NCI-H2227 (cell line): ENCODE measurements around the gene KRTAP22-1.

ENCODE experiments used
- DNase-seq: peaks from one replicate; lab custom pipeline; 2025; ENCODE audit not compliant: unreplicated experiment; lab: John Stamatoyannopoulos, UW

Gene KRTAP22-1

DNA sequence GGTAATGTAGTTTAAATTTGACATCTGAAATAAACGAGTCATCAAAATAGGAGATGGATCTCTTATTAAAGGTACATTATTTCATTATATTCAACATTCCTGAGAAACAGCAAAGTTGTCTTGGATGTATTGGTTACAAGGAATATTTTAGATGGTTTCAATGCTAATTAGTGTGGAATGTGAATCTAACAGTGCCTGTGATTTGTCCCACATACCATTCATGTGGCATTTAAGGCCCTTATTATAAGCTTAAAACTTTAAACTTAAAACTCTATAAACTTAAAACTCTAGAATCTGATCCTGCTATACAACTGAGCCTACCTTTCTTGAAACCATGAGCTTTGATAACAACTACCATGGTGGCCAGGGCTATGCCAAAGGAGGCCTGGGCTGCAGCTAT is at the start of gene KRTAP22-1:
TSS of gene KRTAP22-1 (plus strand) at position 301 of the 400 bp plus-strand sequence.
- no peak for DNase-seq

DNA sequence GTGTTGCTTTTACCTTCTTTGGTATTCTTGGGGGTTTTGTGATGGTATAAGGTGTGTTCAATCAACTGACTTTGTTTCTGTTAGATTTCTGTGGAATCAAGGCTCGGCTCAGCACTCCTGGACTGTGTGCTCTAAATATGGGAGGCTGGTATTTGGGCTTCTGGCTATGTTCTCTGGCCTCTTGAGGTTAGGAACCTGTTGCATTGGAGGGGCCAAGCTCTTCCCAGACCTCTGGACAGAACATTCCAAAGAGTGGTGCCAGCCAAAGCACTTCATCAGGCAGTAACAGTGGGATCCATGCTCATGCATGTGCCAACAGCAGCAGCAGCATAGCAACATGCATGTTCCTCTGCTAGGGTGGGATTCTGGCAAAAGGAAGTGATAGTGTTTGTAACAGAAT is 48.1 kb upstream of the KRTAP22-1 start:
- no peak for DNase-seq

DNA sequence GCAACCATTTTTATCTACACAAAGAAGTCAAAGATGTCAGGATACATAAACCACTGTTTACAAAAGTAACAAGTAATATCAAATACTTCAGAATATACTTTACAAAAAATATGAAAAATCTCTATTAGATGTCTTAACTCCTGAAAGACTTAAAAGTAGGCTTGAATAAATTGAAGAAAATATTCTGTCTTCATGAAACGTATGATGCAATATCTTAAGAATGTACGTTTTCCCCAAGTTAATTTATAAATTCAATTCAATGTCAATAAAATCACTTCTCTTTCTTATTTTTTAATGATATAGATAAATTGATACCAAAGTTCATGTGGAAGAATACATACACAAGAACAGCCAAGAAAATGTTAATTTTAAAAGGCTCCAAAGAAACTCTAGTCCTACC is 45.8 kb upstream of the KRTAP22-1 start:
- DNase-seq: no peak

DNA sequence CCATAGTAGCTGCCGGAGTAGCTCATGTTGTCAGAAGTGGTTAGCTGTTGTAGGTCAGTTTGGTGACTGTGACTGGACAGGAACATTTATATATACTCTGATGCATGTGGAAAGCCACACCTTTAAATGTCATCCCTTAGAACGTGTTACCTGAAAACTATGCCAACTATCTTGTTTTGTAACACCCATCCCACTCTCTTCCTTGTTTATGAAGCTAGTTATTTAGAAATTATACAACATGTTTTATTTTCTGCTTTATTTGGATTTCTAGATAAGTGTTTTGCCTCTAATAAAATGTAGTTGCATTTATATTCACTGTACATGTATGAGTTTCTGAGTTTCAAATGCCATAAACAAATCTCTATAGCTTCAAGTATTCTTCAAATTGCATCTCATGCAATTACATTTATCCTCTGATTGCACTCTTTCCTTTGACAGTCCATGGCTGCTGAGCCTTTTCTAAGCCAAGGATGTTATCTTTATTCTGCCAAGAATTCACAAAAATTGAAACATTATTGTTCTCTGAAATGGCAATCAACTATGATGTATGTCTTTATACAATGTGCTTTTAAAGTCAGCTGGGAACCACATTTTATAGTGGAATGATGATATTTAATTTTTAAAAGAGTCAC is 39.5 kb upstream of the KRTAP22-1 start, which contains the start of gene KRTAP19-7:
TSS of gene KRTAP19-7 (minus strand) at position 51 of the 632 bp plus-strand sequence. CDS start at position 26, 25 bp downstream.
- no peak for DNase-seq

DNA sequence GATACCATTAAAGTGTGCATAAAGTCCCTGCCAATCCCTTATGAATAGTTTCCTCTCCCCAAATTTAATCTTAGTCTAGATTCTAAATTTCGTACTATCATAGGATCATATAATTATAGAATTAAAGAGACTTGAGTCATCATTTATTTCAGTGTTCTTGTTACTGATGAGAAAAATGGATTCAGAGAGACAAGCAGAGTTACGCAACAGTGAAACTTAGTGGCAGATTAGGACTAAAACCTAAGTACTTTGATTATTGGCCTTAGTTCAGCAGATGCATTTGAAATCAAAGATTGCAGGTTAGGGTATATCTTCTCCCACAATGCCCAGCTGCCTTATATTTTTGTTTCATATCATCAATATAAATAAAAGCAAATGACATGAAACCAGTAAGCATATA is 38.9 kb upstream of the KRTAP22-1 start:
- no peak for DNase-seq

DNA sequence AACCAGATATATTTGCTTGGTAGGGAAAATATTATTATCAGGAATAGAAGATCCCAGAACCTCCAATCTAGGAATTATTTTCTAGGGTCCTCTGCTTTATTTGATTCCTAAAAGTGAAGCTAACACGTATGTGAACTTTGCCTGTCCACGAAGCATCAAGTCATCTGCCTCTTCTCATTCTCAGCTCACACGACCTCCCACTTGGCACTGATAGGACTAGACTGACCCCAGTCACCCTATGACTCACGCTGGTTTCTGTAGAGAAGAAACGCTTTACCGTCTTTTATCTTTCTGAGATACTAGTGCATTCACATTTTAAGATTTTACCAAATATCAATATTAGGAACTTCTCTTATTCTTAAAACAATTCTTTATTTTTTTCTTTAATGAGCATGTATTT is 37.8 kb upstream of the KRTAP22-1 start:
- DNase-seq: no peak

DNA sequence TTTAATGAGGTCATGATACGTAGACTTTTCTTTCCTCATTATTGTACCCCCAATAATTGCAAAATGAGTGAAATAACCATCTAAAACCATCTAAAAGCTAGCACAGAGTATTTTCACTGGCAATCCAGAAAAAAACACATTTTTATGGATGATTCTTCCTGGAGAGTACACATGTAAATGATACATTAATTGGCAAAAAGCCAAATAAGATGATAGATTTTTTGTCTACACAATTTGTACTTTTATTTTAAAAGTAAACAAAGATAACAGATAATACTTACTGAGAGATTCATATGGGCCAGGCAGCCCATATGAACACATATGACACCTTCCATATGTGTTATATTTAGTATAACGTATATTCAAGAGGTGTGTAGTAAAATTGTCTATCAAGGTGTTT is 37.3 kb upstream of the KRTAP22-1 start:
- DNase-seq: no peak

DNA sequence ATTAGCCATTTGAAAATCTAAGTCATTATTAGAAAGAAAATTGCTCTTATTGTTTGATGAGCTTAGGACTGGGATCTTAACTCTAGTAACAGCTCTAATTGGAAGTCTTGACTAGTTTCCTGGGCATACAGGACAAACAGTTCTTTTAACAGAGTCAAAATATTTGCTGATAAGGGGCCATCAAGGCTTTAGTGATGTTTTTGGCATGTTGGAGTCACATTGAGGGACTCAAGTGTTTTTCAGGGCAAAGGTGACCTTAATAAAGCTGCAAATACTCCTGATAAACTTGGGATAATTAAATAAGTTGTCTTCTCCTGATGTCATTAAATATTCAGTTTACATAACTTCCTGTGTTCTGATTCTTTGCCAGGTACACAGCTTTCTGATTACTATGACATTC is 33.3 kb upstream of the KRTAP22-1 start:
- no peak for DNase-seq

DNA sequence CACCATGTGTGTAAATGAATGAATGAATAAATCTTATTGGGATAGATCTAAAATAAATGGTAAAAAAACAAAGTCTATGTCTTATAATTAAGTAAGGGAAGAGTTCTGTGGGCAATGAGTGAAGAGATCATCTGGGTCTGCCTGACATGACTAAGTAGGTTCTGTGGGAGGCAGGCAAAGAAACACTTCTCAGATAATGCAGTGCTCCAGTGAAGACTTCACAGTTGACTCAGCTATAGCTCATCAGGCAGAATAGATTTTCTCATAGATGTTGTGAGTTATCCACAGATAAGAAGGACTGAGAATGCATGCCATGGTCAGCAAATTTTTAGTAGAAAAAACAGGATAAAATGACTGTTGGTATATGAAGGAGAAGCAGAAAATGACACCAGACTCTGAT is 23.1 kb upstream of the KRTAP22-1 start:
- no peak for DNase-seq

DNA sequence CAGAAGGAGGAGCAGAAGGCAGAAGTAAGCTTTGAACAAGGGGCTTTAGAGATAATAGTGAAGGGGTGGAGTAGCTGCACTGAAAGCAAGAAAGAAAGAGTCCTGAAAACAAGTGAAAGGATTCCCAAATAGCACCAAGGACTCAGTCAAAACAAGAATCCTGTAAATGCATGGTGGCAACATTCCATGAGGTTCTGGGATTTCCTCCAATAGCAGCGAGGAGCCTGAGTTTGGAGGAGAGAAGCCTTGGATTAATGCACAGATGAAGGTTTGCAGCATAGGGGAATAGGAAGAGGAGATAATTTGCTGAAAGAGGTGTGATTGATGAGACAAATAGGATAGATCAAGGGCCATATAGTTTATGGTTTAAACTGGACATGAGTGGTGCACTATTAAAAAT is 21.5 kb upstream of the KRTAP22-1 start:
- DNase-seq: no peak

DNA sequence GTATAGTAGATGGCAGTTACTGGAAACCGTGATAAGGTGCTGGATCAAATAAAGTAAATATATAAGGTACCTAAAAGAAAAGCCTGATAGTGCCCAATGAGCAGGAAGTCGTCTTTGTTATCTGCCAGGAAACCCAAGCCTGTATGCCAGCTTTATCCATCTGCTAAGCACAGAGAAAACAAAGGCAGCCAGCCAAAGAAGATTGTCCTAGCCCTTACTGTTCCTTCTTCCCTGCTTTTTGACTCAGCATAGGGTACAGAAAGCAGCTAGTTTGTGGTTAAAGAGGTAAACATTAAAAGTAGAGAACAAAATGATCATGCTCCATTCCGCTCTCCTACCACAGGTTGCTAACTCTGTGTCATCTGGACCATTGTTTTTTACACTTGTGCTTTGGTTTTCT is 20.8 kb upstream of the KRTAP22-1 start:
- peak; percentile 0 for DNase-seq

DNA sequence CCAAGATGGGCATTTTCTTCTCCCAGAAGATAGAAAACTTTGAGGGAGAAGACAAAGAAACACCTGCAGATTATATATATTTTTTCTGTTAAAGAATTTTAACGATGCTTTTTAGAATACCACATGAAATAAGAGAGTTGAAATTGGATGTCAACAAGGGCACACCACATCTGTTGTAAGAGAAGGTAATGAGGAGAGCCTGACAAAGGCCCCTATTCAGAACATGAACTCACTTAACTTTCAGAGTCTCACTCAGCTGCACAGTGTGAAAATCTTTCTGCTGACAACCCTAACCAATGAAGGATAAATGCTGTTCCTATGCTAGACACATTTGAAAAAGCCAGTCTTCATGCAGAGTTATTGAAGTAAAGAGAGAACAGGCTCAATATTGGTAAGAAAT is 18.0 kb upstream of the KRTAP22-1 start:
- DNase-seq: no peak

DNA sequence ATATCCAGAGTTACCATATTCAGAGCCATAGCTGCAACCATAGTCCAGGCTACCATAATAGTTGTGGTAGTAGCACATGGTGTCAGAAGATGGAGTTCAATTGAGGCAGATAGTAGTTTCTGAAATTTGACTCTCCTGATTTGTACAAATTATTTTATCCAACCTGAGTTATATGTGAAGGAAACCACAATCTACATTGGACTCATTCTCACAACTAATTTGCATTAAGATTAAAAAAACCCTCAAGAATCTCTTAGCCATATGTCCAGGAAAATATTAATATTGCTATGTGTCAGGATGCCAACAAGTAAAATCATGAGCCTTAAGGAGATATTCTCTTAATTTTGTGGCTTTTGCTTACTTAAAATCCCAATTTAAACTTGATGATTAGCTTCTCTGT is 10.6 kb upstream of the KRTAP22-1 start, which contains the start of gene KRTAP22-2:
TSS of gene KRTAP22-2 (minus strand) at position 101 of the 400 bp plus-strand sequence.
- no peak for DNase-seq

DNA sequence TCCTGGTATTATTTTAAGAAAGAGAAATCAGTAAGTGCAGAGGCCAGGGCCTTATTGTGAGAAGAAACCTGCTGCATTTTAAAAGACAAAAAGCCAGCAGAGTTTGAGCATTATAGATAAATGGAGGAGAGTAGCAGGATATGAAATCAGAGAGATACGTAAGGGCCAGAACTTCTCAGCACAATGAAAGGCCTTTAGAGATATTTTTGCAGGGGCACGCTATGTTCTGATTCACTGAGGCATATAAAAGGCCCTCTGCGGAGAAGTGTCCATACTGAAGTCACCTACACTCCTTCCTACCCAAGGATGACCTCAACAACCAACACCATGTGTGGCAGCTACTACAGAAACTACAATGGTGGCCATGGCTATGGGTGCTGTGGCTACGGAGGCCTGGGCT is 8.7 kb upstream of the KRTAP22-1 start, which contains the start of gene KRTAP6-3:
TSS of gene KRTAP6-3 (plus strand) at position 301 of the 400 bp plus-strand sequence. CDS start at position 307, 6 bp downstream.
- DNase-seq: no peak

DNA sequence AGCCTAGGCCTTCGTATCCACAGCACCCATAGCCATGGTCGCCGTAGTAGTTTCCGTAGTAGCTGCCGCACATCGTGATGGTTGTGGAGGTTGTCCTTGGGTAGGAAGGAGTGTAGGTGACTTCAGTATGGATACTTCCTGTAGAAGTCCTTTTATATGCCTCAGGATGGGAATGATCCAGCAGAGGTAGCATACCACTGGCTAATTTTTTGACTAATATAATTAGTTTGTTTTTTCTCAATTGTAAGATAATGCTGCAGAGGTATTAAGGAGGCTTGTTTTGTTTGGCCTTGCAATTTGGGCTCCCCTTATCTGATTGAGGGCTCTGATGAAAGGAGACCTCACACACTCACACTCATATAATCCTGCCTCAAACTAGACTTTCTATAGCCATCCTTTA is 2.1 kb upstream of the KRTAP22-1 start, which contains the start of gene KRTAP6-2:
TSS of gene KRTAP6-2 (minus strand) at position 101 of the 400 bp plus-strand sequence. CDS start at position 73, 28 bp downstream.
- no peak for DNase-seq

DNA sequence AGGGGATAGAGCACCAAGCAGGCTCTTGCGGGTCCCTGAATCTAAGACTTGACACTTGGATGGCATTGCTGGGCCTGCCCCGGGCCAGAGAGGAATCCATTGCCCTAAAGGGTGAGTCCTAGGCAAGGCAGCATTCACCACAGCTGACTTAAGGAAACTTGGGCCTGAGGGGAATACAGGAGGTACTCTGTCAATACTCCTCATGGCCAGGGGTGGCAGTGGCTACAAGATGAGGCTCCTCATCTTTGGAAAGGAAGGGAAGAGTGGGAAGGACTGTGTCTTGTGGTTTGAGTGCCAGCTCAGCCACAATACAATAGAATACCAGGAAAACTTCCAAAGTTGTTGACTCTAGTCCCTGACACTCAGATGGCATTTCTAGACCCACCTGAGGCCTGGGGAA is 5.1 kb downstream of the KRTAP22-1 start:
- no peak for DNase-seq

DNA sequence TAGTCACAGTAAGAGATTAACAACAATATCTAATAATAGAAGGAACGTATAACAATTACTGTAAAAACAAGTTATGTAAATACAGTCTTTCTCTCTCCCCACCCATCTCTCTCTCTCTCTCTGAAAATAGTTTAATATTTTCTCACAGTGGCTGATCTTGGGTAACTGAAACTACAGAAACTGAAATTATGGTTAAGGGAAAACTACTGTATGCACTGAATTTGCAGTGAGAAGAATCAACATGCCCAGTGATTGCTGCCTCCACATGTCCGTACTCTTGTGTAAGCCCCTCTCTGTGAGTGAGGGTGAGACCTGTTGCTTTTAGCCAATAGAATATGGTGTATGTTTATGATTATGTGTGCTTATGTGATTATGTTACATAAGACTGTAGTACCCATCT is 11.2 kb downstream of the KRTAP22-1 start:
- no peak for DNase-seq

DNA sequence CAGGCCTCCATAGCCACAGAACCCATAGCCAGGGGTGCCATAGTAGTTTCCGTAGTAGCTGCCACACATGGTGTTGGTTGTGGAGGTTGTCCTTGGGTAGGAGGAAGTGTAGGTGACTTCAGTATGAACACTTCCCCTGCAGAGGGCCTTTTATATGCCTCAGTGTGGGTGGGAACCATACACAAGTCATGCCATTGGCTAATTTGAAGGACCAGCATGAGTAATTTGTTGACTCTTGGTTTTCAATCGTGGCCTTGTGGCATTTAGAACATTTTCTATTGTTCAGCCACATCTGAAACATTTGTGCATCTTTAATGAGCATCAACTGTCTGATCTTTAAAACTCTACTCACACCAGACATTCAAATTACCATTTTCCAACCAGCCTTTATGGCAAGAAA is 12.9 kb downstream of the KRTAP22-1 start, which contains the start of gene KRTAP6-1:
TSS of gene KRTAP6-1 (minus strand) at position 95 of the 400 bp plus-strand sequence. CDS start at position 69, 26 bp downstream.
- no peak for DNase-seq

DNA sequence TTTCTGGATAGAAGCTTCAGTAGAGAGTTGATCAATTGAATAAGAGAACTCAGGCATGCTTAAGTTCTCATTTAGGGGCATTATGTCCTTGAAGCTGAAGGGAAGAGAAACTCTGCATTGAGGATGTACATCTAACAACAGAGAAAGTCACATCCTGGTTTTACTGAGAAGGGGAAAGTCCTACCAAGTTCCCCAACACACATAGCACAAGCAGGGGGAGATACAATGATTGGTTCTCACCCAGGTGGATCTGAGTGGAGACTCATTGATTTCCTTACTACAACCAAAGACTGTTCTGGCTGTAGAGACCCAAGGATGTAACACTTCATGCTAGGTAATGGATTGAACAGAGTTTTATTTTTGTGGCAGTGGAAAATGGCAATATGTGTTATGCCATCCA is 14.3 kb downstream of the KRTAP22-1 start:
- no peak for DNase-seq

DNA sequence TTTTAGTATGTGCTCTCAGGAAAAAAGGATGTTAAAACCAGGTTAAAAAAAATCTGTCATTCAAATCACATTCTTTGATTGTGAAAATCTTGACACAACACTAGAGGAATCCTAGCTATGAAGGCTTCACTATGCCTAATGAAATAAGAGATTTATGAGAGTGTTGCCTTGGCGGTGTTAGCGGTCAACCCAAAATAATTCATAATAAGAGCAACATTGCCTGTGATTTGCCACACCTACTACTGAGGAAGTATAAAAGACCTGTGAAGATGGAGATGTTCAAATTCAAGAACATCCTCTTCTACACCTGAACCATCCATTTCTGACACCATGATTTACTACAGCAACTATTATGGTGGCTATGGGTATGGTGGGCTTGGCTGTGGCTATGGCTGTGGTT is 15.2 kb downstream of the KRTAP22-1 start, which contains the start of gene KRTAP20-1:
TSS of gene KRTAP20-1 (plus strand) at position 301 of the 400 bp plus-strand sequence. CDS start at position 331, 30 bp downstream.
- no peak for DNase-seq

DNA sequence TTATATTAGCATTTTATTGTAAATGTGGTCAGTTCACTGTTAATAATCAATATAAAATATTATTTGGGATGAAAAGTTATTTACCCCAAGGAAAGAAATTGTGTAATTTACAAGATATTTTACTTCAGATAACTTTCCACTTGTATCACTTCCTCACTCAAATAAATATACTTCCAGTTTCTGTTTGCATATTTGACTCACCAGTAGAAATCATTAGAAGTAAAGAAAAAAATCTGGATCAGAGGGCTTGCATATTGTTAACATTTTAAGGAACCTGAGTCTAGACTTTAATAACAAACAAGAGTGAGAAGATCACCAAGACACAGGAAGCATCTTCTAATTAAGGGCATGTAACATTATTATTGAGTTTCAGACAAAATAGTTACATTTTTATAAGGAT is 19.2 kb downstream of the KRTAP22-1 start:
- no peak for DNase-seq

DNA sequence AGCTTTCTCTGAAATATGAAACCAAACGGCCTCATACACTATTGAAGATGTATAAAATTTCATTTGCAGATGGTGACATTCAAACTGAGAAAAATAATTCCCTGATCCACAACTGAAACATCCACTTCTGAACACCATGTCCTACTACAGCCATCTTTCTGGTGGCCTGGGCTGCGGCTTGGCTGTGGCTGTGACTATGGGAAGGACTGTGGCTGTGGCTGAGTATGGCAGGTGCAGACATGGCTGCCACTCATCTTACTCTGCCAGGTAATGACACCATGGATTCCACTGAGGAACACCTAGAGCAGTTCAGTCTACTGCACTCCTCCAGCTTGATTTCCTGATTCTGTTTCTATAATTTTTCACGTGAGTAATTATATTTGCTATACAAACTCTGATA is 19.6 kb downstream of the KRTAP22-1 start, which contains the start of gene KRTAP20-4:
TSS of gene KRTAP20-4 (plus strand) at position 106 of the 400 bp plus-strand sequence.
- DNase-seq: no peak
